WTC11 (cell line): Measurements from ENCODE around the gene YTHDC1. TPM values are rescaled to one million over a fixed set of nuclear protein-coding genes. Genes with fewer than 3 reads are reported as not detected.
A peak's percentile ranks its signal among the peaks of the same experiment; 100 is the strongest.

Experiments used
- ATAC-seq: fragments of 200-7000 bp; cut with Tn5 transposase; 2 replicates; pipeline ENCODE4 v1.10.0; 2021; ENCODE audit warnings: mild to moderate bottlenecking, moderate library complexity
- CTCF ChIA-PET: fragments of 300-600 bp; sonication (Branson Sonifier 250); formaldehyde crosslinking; loops from one replicate; lab custom pipeline; 2021; ENCODE audit warnings: antibody characterized with exemption; lab: Charles Lee
- POLR2A ChIA-PET: fragments of 350-600 bp; sonication (Branson Sonifier 250); formaldehyde crosslinking; loops from one replicate; lab custom pipeline; 2021; ENCODE audit warnings: antibody characterized with exemption; lab: Charles Lee
- DNase-seq: peaks from one replicate; pipeline ENCODE4 v3.0.0; 2021; ENCODE audit warnings: low spot score
- H3K27ac Mint-ChIP-seq: 2 replicates; pipeline ENCODE4 v1.8.0; 2021; ENCODE audit warnings: mixed read lengths
- H3K27me3 Mint-ChIP-seq: 2 replicates; pipeline ENCODE4 v1.8.0; 2021; ENCODE audit warnings: low read depth, mild to moderate bottlenecking, moderate library complexity, mixed read lengths
- H3K36me3 Mint-ChIP-seq: 2 replicates; pipeline ENCODE4 v1.8.0; 2021; ENCODE audit warnings: mixed read lengths
- H3K4me1 Mint-ChIP-seq: 2 replicates; pipeline ENCODE4 v1.8.0; 2022; ENCODE audit warnings: mixed read lengths
- H3K4me3 Mint-ChIP-seq: 2 replicates; pipeline ENCODE4 v1.8.0; 2021; ENCODE audit warnings: mild to moderate bottlenecking, moderate library complexity, mixed read lengths
- H3K9me3 Mint-ChIP-seq: 2 replicates; pipeline ENCODE4 v1.8.0; 2021; ENCODE audit warnings: mixed read lengths
- ATF3 ChIP-seq: sonication (generic); formaldehyde crosslinking; conservative IDR thresholded peaks from 2 replicates; pipeline ENCODE4 v1.8.1; 2022; ENCODE audit warnings: mild to moderate bottlenecking, missing genetic modification reagents
- ETV6 ChIP-seq: sonication (generic); formaldehyde crosslinking; IDR thresholded peaks from 2 replicates; pipeline ENCODE4 v1.8.1; 2022; ENCODE audit warnings: mild to moderate bottlenecking, missing genetic modification reagents
- FOXK1 ChIP-seq: sonication (generic); formaldehyde crosslinking; IDR thresholded peaks from 2 replicates; pipeline ENCODE4 v1.8.0; 2022; ENCODE audit warnings: mild to moderate bottlenecking, moderate library complexity, missing genetic modification reagents
- FOXP1 ChIP-seq: sonication (generic); formaldehyde crosslinking; IDR thresholded peaks from 2 replicates; pipeline ENCODE4 v1.8.0; 2022; ENCODE audit warnings: missing genetic modification reagents, mild to moderate bottlenecking, moderate library complexity, borderline replicate concordance
- GABPB1 ChIP-seq: sonication (generic); formaldehyde crosslinking; IDR thresholded peaks from 2 replicates; pipeline ENCODE4 v1.8.1; 2023; ENCODE audit warnings: mild to moderate bottlenecking, missing genetic modification reagents
- NFYB ChIP-seq: sonication (generic); formaldehyde crosslinking; conservative IDR thresholded peaks from 2 replicates; pipeline ENCODE4 v1.8.0; 2022; ENCODE audit warnings: low read depth, missing genetic modification reagents
- OVOL2 ChIP-seq: fragments of 250-450 bp; sonication (Bioruptor Pico); IDR thresholded peaks from 2 replicates; pipeline ENCODE4 v1.9.0; 2021; ENCODE audit warnings: mild to moderate bottlenecking, borderline replicate concordance
- PRRX2 ChIP-seq: fragments of 250-450 bp; sonication (Bioruptor Pico); IDR thresholded peaks from 2 replicates; pipeline ENCODE4 v1.8.0; 2021; ENCODE audit warnings: mild to moderate bottlenecking
- RORB ChIP-seq: fragments of 250-450 bp; sonication (Bioruptor Pico); IDR thresholded peaks from 2 replicates; pipeline ENCODE4 v1.9.0; 2021; ENCODE audit warnings: mild to moderate bottlenecking
- SP1 ChIP-seq: sonication (generic); formaldehyde crosslinking; conservative IDR thresholded peaks from 2 replicates; pipeline ENCODE4 v1.8.1; 2022; ENCODE audit warnings: missing genetic modification reagents
- ZNF121 ChIP-seq: sonication (generic); formaldehyde crosslinking; IDR thresholded peaks from 2 replicates; pipeline ENCODE4 v1.8.0; 2023; ENCODE audit warnings: missing genetic modification reagents
- ZNF396 ChIP-seq: fragments of 250-450 bp; sonication (Bioruptor Pico); IDR thresholded peaks from 2 replicates; pipeline ENCODE4 v1.8.0; 2021; ENCODE audit warnings: mild to moderate bottlenecking, moderate library complexity, borderline replicate concordance
- ZNF423 ChIP-seq: fragments of 250-450 bp; sonication (Bioruptor Pico); IDR thresholded peaks from 2 replicates; pipeline ENCODE4 v2.1.2; 2022; ENCODE audit warnings: mild to moderate bottlenecking, moderate library complexity
- ZNF425 ChIP-seq: fragments of 250-450 bp; sonication (Bioruptor Pico); conservative IDR thresholded peaks from 2 replicates; pipeline ENCODE4 v1.9.0; 2021; ENCODE audit warnings: mild to moderate bottlenecking
- total RNA-seq: library from RNA; stranded (reverse); gene quantifications from 3 replicates; pipeline ENCODE4 v1.2.3, GENCODE V29; 2021
- TF ChIP-seq, protein P1 (sequence below): fragments of 200-600 bp; IDR thresholded peaks from 2 replicates; pipeline ENCODE4 v1.8.0; 2022; ENCODE audit warnings: antibody characterized with exemption
- TF ChIP-seq, protein P2 (sequence below): fragments of 250-450 bp; sonication (Bioruptor Pico); IDR thresholded peaks from 2 replicates; pipeline ENCODE4 v1.9.0; 2021; ENCODE audit warnings: moderate library complexity, mild to moderate bottlenecking, inconsistent platforms, borderline replicate concordance
- TF ChIP-seq, protein P3 (sequence below): sonication (generic); formaldehyde crosslinking; IDR thresholded peaks from 2 replicates; pipeline ENCODE4 v1.8.1; 2023; ENCODE audit warnings: mild to moderate bottlenecking, moderate library complexity, missing genetic modification reagents
- TF ChIP-seq, protein P4 (sequence below): sonication (generic); formaldehyde crosslinking; IDR thresholded peaks from 2 replicates; pipeline ENCODE4 v1.8.1; 2022; ENCODE audit warnings: mild to moderate bottlenecking, missing genetic modification reagents, moderate library complexity, borderline replicate concordance

Gene YTHDC1
- total RNA-seq, 1 experiment from 2014 or later = 118 TPM

DNA sequence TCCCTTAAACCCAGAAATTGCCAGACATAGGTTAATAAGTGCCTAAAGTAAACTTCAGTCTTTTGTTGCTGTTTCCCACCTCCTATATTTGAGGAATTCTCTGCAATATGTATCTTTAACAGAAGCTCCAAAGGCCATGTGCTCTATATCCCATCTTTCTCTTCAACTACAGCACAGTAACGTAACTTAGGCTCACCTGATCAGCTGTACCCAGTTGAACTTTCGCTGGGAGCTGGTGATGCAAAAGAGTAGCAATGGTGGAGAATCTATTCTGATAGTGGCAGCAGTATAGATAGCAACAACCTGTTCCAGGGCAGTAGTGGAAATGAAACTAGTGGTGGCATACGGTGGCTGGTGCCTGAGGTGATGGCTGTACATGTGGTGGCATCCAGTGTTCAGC, 33.2 kb upstream of the YTHDC1 start:
- TF ChIP-seq GABPB1 (CRISPR knock-in tag) (peak; percentile 42; the same call in 1 of the 2 replicates), ATF3 (no peak)
- Mint-ChIP-seq H3K4me3 (no peak overlapping the region), H3K27me3 (no peaks in the 10 kb centered on the region; the same call in 1 of the 2 replicates), H3K4me1 (peaks cover 42% of the 10 kb centered on the region), H3K36me3 (no peaks in the 10 kb centered on the region), H3K27ac (no peak overlapping the region), H3K9me3 (no peaks in the 10 kb centered on the region)
- ChIA-PET POLR2A (no interaction called here), CTCF (no interaction called here)
- ATAC-seq (no peak), DNase-seq (no peak)

DNA sequence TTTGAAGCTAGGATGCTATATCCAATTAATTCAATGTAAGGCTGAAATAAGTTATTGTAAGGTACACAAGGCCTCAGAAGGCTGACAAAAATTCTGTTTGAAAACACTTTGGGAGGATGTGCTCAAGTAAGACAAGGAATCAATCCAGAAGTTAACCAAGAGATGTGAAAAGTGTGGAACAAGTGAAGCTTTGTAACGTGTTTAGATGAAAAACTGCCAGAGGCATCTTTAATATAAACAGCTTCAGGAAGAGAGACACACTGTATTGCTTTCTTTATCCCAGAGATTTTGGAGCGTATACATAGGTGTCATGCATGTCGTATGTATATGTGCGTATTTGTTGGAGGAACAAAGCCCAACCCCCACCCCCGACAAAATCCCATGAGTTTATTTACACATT, 28.3 kb upstream of the YTHDC1 start:
- no peak for ATAC-seq
- H3K4me1 Mint-ChIP-seq = peaks cover 63% of the 10 kb centered on the region
- H3K27me3 Mint-ChIP-seq = no peaks in the 10 kb centered on the region; the same call in 1 of the 2 replicates
- POLR2A ChIA-PET = no interaction called here
- TF ChIP-seq ZNF423 (CRISPR knock-in tag) = no peak
- TF ChIP-seq, all 79 proteins: peak for 0
- no peak for DNase-seq
- Mint-ChIP-seq H3K36me3 (no peaks in the 10 kb centered on the region), H3K4me3 (no peak overlapping the region), H3K9me3 (no peaks in the 10 kb centered on the region), H3K27ac (no peak overlapping the region)
- CTCF ChIA-PET = interaction anchor here (0.9 kb wide), 1 partner anchor 69 kb away, joined by 3 read pairs; no protein-coding TSS in a partner anchor

DNA sequence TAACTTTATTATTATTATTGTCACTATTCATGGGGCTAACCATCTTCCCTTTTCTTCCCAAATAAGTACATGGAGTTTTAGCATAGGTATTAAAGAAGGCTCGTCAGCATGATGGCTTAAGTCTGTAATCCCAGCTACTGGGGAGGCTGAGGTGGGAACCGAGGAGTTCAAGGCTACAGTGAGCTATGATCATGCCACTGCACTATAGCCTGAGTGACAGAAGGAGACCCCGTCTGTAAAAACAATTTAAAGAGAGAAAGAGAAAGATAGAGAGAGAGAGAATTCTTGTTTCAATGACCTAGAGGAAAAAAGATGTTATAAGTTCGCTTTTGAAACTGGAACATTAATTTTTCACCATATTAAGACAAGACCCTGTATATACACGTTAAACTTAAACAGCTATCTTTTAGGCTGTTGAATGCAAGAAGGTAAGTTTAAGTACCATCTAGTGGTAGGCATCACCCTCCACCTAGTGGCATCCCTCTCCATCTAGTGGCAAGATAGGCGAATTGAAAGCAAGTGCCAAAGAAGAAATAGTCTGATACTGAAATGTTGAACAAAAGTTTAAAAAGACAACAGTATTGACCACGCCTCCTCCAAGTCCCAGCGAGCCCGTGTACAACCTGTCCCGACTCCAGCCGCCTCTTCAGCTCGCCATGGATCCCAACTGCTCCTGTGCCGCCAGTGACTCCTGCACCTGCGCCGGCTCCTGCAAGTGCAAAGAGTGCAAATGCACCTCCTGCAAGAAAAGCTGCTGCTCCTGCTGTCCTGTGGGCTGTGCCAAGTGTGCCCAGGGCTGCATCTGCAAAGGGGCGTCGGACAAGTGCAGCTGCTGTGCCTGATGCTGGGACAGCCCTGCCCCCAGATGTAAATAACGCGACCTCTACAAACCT, 26.0 kb upstream of the YTHDC1 start:
- DNase-seq (peak; percentile 39), ATAC-seq (peak; percentile 69)
- Mint-ChIP-seq H3K4me1 (peaks cover 74% of the 10 kb centered on the region), H3K27ac (peak overlapping the region; percentile 63), H3K4me3 (peak overlapping the region; percentile 71), H3K27me3 (peaks cover 7% of the 10 kb centered on the region), H3K9me3 (no peaks in the 10 kb centered on the region), H3K36me3 (no peaks in the 10 kb centered on the region)
- CTCF ChIA-PET = interaction anchor here (0.7 to 2.6 kb wide), 24 partner anchors 8 to 682 kb away, joined by 3 to 28 read pairs (median 5); no protein-coding TSS in a partner anchor
- POLR2A ChIA-PET = interaction anchor here (0.5 to 0.6 kb wide), 2 partner anchors 59 to 569 kb away, joined by 3 to 5 read pairs; no protein-coding TSS in a partner anchor
- TF ChIP-seq, protein P1, sequence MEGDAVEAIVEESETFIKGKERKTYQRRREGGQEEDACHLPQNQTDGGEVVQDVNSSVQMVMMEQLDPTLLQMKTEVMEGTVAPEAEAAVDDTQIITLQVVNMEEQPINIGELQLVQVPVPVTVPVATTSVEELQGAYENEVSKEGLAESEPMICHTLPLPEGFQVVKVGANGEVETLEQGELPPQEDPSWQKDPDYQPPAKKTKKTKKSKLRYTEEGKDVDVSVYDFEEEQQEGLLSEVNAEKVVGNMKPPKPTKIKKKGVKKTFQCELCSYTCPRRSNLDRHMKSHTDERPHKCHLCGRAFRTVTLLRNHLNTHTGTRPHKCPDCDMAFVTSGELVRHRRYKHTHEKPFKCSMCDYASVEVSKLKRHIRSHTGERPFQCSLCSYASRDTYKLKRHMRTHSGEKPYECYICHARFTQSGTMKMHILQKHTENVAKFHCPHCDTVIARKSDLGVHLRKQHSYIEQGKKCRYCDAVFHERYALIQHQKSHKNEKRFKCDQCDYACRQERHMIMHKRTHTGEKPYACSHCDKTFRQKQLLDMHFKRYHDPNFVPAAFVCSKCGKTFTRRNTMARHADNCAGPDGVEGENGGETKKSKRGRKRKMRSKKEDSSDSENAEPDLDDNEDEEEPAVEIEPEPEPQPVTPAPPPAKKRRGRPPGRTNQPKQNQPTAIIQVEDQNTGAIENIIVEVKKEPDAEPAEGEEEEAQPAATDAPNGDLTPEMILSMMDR = peak; percentile 34; the same call in 1 of the 2 replicates
- TF ChIP-seq RORB (CRISPR knock-in tag) = no peak

DNA sequence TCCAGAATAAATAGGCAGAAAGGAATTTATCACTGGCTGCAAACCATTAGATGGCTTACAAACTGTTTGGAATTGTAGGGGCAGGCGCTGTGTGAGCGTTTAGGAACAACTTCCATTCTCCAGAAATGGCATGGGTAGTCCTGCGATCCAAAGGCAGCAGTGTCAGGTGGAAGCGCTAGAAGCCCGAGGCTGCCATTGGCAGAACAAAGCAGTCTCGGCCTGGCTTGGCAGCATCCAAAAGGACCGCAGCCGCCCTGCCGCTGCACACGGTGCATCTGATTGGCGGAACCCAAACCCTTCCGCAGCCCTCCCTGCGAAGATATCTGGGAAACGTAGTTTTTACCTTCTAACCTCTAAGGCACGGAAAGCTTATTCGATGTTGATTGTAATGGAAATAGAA, 23.6 kb upstream of the YTHDC1 start:
- peak overlapping the region; percentile 62 for H3K4me3 Mint-ChIP-seq
- CTCF ChIA-PET = interaction anchor here (1.0 kb wide), 1 partner anchor 102 kb away, joined by 3 read pairs; no protein-coding TSS in a partner anchor

More for the DNA sequence above, 23.6 kb upstream of the YTHDC1 start:
- POLR2A ChIA-PET = no interaction called here
- peak; percentile 94 for ATAC-seq
- peak; percentile 84 for DNase-seq
- H3K4me1 Mint-ChIP-seq = peaks cover 67% of the 10 kb centered on the region
- H3K36me3 Mint-ChIP-seq = no peaks in the 10 kb centered on the region
- no peaks in the 10 kb centered on the region for H3K9me3 Mint-ChIP-seq
- H3K27me3 Mint-ChIP-seq = peaks cover 30% of the 10 kb centered on the region
- TF ChIP-seq ZNF121 (no peak), OVOL2 (CRISPR knock-in tag) (no peak), NFYB (CRISPR knock-in tag) (peak; percentile 73), FOXK1 (CRISPR knock-in tag) (no peak), SP1 (CRISPR knock-in tag) (peak; percentile 36; the same call in 1 of the 2 replicates), PRRX2 (CRISPR knock-in tag) (no peak), ETV6 (CRISPR knock-in tag) (0 out of 2 replicates have a peak, but pooled peaks have one; percentile 31), ZNF396 (CRISPR knock-in tag) (no peak), ZNF425 (no peak), FOXP1 (CRISPR knock-in tag) (no peak)
- TF ChIP-seq, protein P2, sequence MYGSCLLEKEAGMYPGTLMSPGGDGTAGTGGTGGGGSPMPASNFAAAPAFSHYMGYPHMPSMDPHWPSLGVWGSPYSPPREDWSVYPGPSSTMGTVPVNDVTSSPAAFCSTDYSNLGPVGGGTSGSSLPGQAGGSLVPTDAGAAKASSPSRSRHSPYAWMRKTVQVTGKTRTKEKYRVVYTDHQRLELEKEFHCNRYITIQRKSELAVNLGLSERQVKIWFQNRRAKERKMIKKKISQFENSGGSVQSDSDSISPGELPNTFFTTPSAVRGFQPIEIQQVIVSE = no peak
- TF ChIP-seq, protein P3, sequence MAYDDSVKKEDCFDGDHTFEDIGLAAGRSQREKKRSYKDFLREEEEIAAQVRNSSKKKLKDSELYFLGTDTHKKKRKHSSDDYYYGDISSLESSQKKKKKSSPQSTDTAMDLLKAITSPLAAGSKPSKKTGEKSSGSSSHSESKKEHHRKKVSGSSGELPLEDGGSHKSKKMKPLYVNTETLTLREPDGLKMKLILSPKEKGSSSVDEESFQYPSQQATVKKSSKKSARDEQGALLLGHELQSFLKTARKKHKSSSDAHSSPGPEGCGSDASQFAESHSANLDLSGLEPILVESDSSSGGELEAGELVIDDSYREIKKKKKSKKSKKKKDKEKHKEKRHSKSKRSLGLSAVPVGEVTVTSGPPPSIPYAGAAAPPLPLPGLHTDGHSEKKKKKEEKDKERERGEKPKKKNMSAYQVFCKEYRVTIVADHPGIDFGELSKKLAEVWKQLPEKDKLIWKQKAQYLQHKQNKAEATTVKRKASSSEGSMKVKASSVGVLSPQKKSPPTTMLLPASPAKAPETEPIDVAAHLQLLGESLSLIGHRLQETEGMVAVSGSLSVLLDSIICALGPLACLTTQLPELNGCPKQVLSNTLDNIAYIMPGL (CRISPR knock-in tag) = no peak
- TF ChIP-seq, protein P4, sequence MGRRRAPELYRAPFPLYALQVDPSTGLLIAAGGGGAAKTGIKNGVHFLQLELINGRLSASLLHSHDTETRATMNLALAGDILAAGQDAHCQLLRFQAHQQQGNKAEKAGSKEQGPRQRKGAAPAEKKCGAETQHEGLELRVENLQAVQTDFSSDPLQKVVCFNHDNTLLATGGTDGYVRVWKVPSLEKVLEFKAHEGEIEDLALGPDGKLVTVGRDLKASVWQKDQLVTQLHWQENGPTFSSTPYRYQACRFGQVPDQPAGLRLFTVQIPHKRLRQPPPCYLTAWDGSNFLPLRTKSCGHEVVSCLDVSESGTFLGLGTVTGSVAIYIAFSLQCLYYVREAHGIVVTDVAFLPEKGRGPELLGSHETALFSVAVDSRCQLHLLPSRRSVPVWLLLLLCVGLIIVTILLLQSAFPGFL (CRISPR knock-in tag) = no peak
- TF ChIP-seq, all 79 proteins: peak for 3
- H3K27ac Mint-ChIP-seq = peak overlapping the region; percentile 91
